PC-9 (cell line): Measurements from ENCODE around the gene UBE2V1.

Source experiments
- CTCF ChIP-seq: fragments of 200-600 bp; sonication (generic); conservative IDR thresholded peaks from 2 replicates; pipeline ENCODE4 v1.6.1; 2017; ENCODE audit warnings: mixed run types, antibody characterized with exemption, mild to moderate bottlenecking, moderate library complexity
- EZH2 ChIP-seq: fragments of 200-600 bp; sonication (generic); IDR thresholded peaks from 2 replicates; pipeline ENCODE4 v1.8.0; 2017; ENCODE audit warnings: antibody characterized with exemption, low read depth

DNA sequence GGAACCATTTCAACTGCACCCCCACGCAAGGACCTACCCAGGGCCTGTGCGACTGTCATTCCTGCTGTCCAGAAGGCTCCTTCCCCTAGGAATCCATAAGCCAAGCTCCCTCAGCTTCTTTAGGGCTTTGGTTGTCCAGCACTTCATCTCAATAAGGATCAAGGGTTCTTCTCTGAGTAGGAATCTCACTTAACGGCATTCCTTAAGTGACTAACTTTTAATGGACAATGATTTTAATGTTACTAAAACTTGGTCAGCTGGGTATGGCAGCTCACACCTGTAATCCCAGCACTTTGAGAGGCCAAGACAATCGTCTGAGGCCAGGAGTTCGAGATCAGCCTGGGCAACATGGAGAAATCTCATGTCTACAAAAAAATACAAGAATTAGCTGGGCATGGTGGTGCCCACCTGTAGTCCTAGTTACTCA is 13.4 kb downstream of the UBE2V1 start:
- TF ChIP-seq CTCF (no peak), EZH2 (no peak)
